OCI-LY7 (cell line): ENCODE data around the gene DISP1. TPM values are rescaled to one million over a fixed set of nuclear protein-coding genes. Genes with fewer than 3 reads are reported as not detected.

Experiments
- BruUV-seq: library from RNA; stranded (reverse); fragments of 400-500 nt; replicated peaks from 2 replicates; lab custom pipeline; 2021; lab: Mats Ljungman, UMichigan
- CTCF ChIA-PET: fragments of 300-600 bp; sonication (Branson Sonifier 250); formaldehyde crosslinking; loops from one replicate; lab custom pipeline; 2022; ENCODE audit warnings: antibody characterized with exemption; ENCODE audit not compliant: unreplicated experiment; lab: Charles Lee
- POLR2A ChIA-PET: fragments of 300-600 bp; sonication (Branson Sonifier 250); formaldehyde crosslinking; loops from one replicate; lab custom pipeline; 2022; ENCODE audit warnings: antibody characterized with exemption; lab: Charles Lee
- DNase-seq: peaks from one replicate; pipeline ENCODE4 v3.0.0-alpha.2; 2015; ENCODE audit warnings: low spot score
- H2AFZ ChIP-seq: fragments of 200-600 bp; sonication (generic), shearing (Covaris generic); 2 replicates; pipeline ENCODE4 v1.6.1; 2014; ENCODE audit warnings: mild to moderate bottlenecking, antibody characterized with exemption, low read length, moderate library complexity
- H3K27ac ChIP-seq: fragments of 200-600 bp; sonication (generic); 2 replicates; pipeline ENCODE4 v1.5.1; 2014; ENCODE audit warnings: mixed run types, low read depth, mild to moderate bottlenecking, moderate library complexity, low read length, inconsistent platforms; ENCODE audit not compliant: poor library complexity, severe bottlenecking
- H3K36me3 ChIP-seq: fragments of 200-600 bp; sonication (generic); 2 replicates; pipeline ENCODE4 v1.6.1; 2014; ENCODE audit warnings: mild to moderate bottlenecking, antibody characterized with exemption, low read length, moderate library complexity, mixed read lengths; ENCODE audit not compliant: insufficient read depth
- H3K4me1 ChIP-seq: fragments of 200-600 bp; sonication (generic); 2 replicates; pipeline ENCODE4 v1.5.1; 2014; ENCODE audit warnings: mild to moderate bottlenecking, low read length; ENCODE audit not compliant: insufficient read depth, poor library complexity, severe bottlenecking
- H3K4me2 ChIP-seq: fragments of 200-600 bp; sonication (generic); 2 replicates; pipeline ENCODE4 v1.6.1; 2014; ENCODE audit warnings: mild to moderate bottlenecking, low read length
- H3K4me3 ChIP-seq: fragments of 200-600 bp; sonication (generic); 2 replicates; pipeline ENCODE4 v1.5.1; 2014; ENCODE audit warnings: mild to moderate bottlenecking, low read depth, low read length; ENCODE audit not compliant: poor library complexity, severe bottlenecking
- H3K79me2 ChIP-seq: fragments of 200-600 bp; sonication (generic); 2 replicates; pipeline ENCODE4 v1.6.1; 2016; ENCODE audit warnings: low read depth, mild to moderate bottlenecking, low read length, moderate library complexity, mixed read lengths; ENCODE audit not compliant: insufficient read depth
- H3K9me2 ChIP-seq: fragments of 200-600 bp; sonication (generic); 2 replicates; pipeline ENCODE4 v1.6.1; 2016; ENCODE audit warnings: mild to moderate bottlenecking, low read length, mixed read lengths; ENCODE audit not compliant: insufficient read depth
- H3K9me3 ChIP-seq: fragments of 200-600 bp; sonication (generic); 2 replicates; pipeline ENCODE4 v1.6.1; 2014; ENCODE audit warnings: mild to moderate bottlenecking, mixed run types, low read length, mixed read lengths
- H4K20me1 ChIP-seq: fragments of 200-600 bp; sonication (generic); 2 replicates; pipeline ENCODE4 v1.6.1; 2014; ENCODE audit warnings: mild to moderate bottlenecking, antibody characterized with exemption, low read length, moderate library complexity, mixed read lengths; ENCODE audit not compliant: insufficient read depth
- EZH2phosphoT487 ChIP-seq: fragments of 200-600 bp; sonication (generic); IDR thresholded peaks from 2 replicates; pipeline ENCODE4 v1.6.1; 2018; ENCODE audit warnings: low read depth, borderline replicate concordance, mild to moderate bottlenecking, mixed run types, antibody characterized with exemption, low read length, moderate library complexity, mixed read lengths
- intact Hi-C: fragments of 100-400 bp; cut with micrococcal nuclease; formaldehyde crosslinking; loops from one replicate; pipeline ENCODE4 v1.10.0; 2022; ENCODE audit not compliant: unreplicated experiment
- total RNA-seq, 2 experiments: library from RNA; depleted of rRNA in 1 of 2; stranded (reverse); fragments of >200 nt in 1 of 2; shearing (Covaris generic) in 1 of 2; gene quantifications; 2 replicates each; pipeline ENCODE4 v1.2.3, GENCODE V29; 2014 to 2022
- TF ChIP-seq, protein P1 (sequence below): fragments of 200-600 bp; sonication (generic); conservative IDR thresholded peaks from 2 replicates; pipeline ENCODE4 v1.5.1; 2014; ENCODE audit warnings: mild to moderate bottlenecking, antibody characterized with exemption, low read length, moderate library complexity, mixed read lengths

The DISP1 gene
- total RNA-seq, 2 experiments from 2014 or later = 0.48 to 1.1 TPM

DNA sequence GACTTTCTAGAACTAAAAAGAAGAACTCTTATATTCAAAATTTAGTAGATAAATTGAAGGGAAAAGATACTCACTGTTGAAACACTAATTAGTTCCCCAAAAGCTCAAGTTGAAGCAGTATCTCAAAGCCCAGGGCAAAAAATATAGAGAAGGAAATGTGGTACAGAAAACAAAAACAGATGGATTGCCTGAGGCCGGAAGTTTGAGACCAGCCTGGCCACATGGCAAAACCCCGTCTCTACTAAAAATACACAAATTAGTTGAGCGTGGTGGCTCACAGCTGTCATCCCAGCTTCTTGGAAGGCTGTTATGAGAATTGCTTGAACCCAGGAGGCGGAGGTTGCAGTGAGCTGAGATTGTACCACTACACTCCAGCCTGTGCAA, 41.9 kb upstream of the DISP1 start:
- TF ChIP-seq EZH2phosphoT487 = no peak
- Histone ChIP-seq H3K9me3 (peaks cover 23% of the 10 kb centered on the region), H2AFZ (peak overlapping the region; percentile 6; the same call in 1 of the 2 replicates), H3K4me2 (peak overlapping the region; percentile 52), H3K9me2 (no peaks in the 10 kb centered on the region), H3K4me3 (peak overlapping the region; percentile 27), H3K36me3 (no peaks in the 10 kb centered on the region), H3K79me2 (no peaks in the 10 kb centered on the region), H4K20me1 (no peaks in the 10 kb centered on the region), H3K27ac (peak overlapping the region; percentile 82), H3K4me1 (peaks cover 25% of the 10 kb centered on the region)
- intact Hi-C loops = loop anchor here (2.0 kb wide), 1 partner anchor 34 kb away; no protein-coding TSS in a partner anchor
- no TSS peak for BruUV-seq
- DNase-seq = peak; percentile 87
- ChIA-PET POLR2A (interaction anchor here (0.5 to 2.4 kb wide), 2 partner anchors 10 to 22 kb away, joined by 3 to 8 read pairs; no protein-coding TSS in a partner anchor), CTCF (no interaction called here)

- Histone ChIP-seq H4K20me1 (no peaks in the 10 kb centered on the region), H3K27ac (no peak overlapping the region), H2AFZ (no peak overlapping the region), H3K36me3 (no peaks in the 10 kb centered on the region), H3K4me3 (no peak overlapping the region), H3K9me3 (no peaks in the 10 kb centered on the region), H3K79me2 (no peaks in the 10 kb centered on the region), H3K9me2 (no peaks in the 10 kb centered on the region), H3K4me1 (peaks cover 16% of the 10 kb centered on the region), H3K4me2 (no peak overlapping the region)
- CTCF ChIA-PET = no interaction called here
- intact Hi-C loops = no loop called here
- TF ChIP-seq, protein P1, sequence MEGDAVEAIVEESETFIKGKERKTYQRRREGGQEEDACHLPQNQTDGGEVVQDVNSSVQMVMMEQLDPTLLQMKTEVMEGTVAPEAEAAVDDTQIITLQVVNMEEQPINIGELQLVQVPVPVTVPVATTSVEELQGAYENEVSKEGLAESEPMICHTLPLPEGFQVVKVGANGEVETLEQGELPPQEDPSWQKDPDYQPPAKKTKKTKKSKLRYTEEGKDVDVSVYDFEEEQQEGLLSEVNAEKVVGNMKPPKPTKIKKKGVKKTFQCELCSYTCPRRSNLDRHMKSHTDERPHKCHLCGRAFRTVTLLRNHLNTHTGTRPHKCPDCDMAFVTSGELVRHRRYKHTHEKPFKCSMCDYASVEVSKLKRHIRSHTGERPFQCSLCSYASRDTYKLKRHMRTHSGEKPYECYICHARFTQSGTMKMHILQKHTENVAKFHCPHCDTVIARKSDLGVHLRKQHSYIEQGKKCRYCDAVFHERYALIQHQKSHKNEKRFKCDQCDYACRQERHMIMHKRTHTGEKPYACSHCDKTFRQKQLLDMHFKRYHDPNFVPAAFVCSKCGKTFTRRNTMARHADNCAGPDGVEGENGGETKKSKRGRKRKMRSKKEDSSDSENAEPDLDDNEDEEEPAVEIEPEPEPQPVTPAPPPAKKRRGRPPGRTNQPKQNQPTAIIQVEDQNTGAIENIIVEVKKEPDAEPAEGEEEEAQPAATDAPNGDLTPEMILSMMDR = no peak
- no peak for TF ChIP-seq EZH2phosphoT487
- BruUV-seq = no TSS peak
- POLR2A ChIA-PET = no interaction called here
- DNase-seq = no peak
Observed at GRCh38 chr1:222777463-222777862, 37.4 kb upstream of the DISP1 start.

DNA sequence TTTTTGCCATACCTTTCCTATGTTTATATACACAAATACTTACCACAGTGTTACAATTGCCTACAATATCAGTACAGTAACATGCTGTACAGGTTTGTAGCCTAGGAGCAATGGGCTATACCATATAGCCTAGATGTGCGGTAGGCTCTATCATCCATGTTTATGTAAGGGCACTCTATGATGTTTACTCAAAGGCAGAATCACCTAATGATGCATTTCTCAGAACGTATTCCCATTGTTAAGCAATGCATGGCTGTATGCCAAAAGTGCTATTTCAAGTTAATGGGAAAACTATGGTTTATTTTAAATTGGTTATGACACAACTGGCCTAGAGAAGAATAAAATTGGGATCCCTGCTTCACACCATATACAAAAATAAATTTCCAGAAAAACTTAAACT, 36.9 kb upstream of the DISP1 start:
- H3K9me2 ChIP-seq = no peaks in the 10 kb centered on the region
- intact Hi-C loops = no loop called here
- POLR2A ChIA-PET = interaction anchor here (0.7 kb wide), 1 partner anchor 18 kb away, joined by 3 read pairs; no protein-coding TSS in a partner anchor
- no peak overlapping the region for H3K27ac ChIP-seq
- H3K36me3 ChIP-seq = no peaks in the 10 kb centered on the region
- no peak overlapping the region for H3K4me2 ChIP-seq
- CTCF ChIA-PET = no interaction called here
- no peaks in the 10 kb centered on the region for H3K79me2 ChIP-seq
- BruUV-seq = no TSS peak
- H4K20me1 ChIP-seq = no peaks in the 10 kb centered on the region
- no peak for TF ChIP-seq EZH2phosphoT487
- TF ChIP-seq, protein P1 = no peak
- no peak for DNase-seq
- no peak overlapping the region for H3K4me3 ChIP-seq
- H3K4me1 ChIP-seq = peaks cover 11% of the 10 kb centered on the region
- H2AFZ ChIP-seq = no peak overlapping the region
- H3K9me3 ChIP-seq = no peaks in the 10 kb centered on the region
